Fibroblast of skin of right quadriceps (primary cell): ENCODE data around the gene SASH1.
A peak's percentile ranks its signal among the peaks of the same experiment; 100 is the strongest.

Experiments
- DNase-seq: peaks from one replicate; pipeline ENCODE4 v3.0.0-alpha.2; 2013

SASH1 gene

GRCh38 chr6:148407372-148407771, 64.7 kb downstream of the SASH1 start:
- peak; percentile 98 for DNase-seq

GRCh38 chr6:148413321-148414091, 70.9 kb downstream of the SASH1 start:
- DNase-seq = no peak

DNA sequence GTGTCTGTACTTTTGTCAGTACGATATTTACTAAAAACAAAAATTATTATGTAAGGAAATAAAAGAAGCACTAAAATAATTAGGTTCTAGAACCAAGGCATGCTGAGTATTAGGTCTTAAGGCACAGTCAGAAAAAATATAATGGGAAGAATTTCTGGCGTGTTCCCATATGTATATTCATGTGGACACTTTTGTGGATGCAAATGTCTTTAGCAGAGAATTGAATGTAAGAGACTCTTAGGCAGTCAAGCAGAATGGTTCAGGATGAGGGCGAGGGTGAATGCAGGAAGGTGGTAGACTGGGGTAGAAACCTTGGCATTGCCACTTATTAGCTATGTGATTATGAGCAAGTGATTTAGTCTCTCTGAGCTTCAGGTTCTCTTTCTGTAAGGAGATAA, 71.5 kb downstream of the SASH1 start:
- DNase-seq = no peak

- DNase-seq = peak; percentile 88
These were observed 72.2 kb downstream of the SASH1 start for GRCh38 chr6:148414836-148415235.

DNA sequence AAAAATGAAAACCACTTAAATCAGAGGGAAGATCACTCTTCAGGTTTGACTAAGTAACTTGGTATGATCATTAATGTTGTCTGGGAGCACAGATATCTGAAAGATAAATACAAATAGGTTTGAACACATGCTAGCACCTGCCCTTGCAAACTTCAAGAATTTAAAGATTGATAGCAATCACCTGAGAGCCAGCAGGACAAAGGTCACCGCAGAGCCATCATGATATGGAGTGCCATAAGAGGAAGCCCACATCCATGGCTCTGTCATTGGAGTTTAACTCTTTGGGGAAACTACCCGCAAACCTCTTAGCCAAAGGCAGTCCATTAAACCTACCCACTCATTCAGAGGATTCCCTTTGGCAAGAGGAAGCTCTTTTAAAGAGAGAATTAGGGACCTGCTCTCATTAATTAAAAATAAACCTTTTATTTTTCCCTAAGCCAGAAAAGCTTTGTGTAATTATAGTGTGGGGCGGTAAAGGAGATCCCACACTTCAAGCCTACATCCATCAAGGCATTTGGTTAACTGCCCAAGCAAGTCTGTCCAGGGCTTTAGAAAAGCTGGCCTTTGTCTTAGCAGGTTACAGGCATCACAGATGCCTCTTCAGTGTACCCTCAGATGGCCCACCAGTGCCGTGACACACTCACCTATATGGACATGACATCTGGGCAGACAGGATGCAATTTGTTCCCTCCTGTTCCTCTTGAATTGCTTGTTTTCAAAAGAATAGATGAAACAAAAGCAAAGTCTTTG, 73.0 kb downstream of the SASH1 start:
- DNase-seq = no peak

GRCh38 chr6:148416330-148416965, 73.8 kb downstream of the SASH1 start:
- no peak for DNase-seq

DNA sequence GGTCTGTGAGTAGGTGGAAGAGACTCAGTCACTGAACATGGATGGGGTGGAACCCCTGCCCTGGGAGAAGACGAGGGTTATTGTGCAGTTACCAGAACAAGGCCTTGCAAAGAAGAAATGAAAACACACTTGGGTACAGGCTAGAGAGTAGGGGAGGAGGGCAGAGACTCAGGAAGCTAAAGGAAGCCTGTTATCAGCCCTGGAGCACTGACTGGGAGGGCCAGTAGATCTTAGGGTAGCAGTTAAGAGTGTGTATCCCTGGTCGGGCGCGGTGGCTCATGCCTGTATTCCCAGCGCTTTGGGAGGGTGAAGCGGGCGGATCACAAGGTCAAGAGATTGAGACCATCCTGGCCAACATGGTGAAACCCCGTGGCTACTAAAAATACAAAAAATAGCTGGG, 74.4 kb downstream of the SASH1 start:
- no peak for DNase-seq

DNA sequence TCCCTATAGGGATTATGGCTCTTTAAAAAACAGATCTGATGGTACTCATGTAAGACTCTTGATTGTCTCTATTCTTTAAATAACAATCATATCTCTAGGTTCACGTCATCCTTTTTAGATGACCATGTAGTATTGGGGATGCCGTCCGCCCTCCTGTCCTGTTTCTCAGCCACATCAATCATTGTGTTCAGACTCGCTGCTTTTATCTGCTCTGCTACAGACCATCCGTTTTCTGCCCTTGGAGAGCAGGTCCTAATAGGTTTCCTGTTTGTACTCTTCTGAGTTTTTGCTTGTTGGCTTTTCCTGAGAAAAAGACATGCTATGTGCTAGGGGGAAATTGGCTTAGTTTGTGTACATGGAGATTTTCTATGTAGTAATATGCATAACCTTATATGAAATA, 76.8 kb downstream of the SASH1 start:
- no peak for DNase-seq

DNA sequence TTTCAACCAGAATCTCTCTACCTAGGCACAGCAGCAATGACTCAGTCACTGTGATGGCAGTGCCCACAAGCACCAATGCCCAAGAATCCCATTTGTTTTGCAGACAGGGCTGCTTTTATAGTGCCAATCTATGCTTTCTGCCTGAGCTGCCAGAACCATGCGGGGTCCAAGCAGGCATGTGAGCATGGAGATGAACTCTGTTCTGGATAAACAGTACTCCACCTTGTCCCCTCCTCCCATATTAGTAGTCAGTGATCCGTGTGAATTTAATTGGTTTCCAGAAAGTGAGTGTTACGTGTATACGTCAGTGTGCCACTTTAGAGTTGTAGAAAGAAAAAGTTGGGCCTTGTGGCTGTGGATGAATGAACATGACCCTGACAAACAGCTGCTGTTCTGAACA, 79.4 kb downstream of the SASH1 start:
- DNase-seq = no peak

GRCh38 chr6:148423133-148423532, 80.5 kb downstream of the SASH1 start:
- no peak for DNase-seq

DNA sequence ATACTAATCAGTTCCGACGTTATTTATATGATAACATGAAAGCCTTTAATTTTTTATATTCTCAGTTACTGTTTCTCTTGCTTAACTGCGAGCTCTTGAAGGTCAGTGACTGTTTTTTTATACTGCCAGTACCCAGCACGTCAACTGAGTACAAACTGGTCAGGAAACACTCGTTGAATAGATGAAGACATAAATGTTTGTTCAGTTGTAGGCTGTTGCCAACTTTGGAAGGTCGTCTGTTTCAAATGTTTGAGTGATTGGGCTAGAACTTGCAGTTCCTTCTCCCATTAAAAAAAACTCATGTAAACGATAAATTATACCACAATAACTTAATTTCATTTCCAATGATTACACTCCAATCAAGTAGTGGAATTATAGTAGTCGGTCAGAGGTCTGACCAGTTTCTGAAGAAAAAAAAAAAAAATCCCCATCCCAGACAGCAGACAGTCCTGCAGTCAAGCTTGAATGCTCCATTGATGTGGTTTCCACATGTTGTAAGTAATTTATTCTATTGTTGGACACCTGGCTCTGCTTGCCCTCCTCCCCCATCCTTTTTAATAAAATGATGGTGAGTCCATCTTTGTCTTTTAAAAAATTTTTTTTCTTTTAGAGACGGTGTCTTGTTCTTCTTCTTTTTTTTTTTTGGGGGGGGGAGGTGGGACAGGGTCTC, 81.1 kb downstream of the SASH1 start:
- DNase-seq = no peak

- no peak for DNase-seq
These were observed 82.8 kb downstream of the SASH1 start for GRCh38 chr6:148425443-148425842.

GRCh38 chr6:148426317-148426977, 83.8 kb downstream of the SASH1 start:
- DNase-seq = no peak

DNA sequence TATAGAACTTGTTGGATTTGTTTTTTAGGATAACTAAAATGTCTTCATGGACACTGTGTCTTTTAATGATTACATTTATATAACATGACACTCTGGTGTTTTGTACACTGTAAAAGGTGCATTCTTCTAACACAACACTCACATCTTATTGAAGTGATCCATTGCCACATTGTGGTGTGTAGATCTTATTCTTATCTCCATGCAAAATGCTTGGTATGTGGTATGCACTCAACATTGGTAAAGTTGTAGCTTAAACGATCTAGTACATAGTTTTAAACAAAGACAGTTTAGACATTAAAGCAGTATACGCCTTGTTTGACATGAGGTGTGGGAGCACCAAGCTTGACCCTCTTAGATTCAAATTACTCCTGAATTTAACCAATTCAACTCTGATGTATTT, 84.7 kb downstream of the SASH1 start:
- no peak for DNase-seq

DNA sequence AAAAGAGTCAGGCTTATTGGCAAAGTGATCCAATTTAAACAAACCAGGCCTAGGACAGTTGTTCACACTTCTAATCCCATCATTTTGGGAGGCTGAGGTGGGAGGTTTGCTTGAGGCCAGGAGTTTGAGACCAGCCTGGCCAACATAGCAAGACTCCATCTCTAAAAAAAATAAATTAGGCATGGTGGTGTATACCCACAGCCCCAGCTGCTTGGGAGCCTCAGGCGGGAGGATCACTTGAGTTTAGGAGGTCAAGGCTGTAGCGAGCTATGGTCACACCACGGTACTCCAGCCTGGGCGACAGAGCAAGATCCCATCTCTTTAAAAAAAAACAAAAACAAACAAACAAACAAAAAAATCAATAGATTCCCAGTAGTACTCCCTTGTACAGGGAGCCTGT, 86.8 kb downstream of the SASH1 start:
- no peak for DNase-seq

DNA sequence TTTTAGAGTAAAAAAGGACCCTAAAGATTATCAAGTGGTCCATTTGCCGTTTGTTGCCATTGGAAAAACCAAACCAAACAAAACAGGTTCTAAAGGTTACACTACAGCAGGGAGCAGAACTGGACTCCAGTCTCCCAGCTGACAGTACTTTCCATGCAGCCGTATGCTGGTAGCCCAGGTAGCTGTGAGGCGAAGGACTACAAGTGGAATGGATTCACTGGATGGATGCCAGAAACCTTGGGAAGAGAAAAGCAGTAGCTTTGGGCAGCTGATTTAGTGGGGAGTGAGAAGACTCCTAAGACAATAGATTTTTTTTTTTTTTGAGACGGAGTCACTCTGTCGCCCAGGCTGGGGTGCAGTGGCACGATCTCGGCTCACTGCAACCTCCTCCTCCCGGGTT, 88.3 kb downstream of the SASH1 start:
- no peak for DNase-seq

GRCh38 chr6:148431413-148431812, 88.8 kb downstream of the SASH1 start:
- no peak for DNase-seq

DNA sequence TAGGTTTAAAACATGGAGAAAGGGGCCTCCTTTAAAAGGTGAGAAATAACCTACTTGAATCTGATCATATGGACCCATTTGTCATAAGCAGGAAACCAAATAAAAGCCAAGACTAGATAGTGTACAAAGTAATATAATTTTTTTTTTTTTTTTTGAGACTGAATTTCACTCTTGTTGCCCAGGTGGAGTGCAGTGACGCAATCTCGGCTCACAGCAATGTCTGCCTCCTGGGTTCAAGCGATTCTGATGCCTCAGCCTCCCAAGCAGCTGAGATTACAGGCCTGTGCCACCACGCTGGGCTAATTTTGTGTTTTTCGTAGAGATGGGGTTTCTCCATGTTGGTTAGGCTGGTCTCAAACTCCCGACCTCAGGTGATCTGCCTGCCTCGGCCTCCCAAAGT, 89.2 kb downstream of the SASH1 start:
- DNase-seq = no peak

DNA sequence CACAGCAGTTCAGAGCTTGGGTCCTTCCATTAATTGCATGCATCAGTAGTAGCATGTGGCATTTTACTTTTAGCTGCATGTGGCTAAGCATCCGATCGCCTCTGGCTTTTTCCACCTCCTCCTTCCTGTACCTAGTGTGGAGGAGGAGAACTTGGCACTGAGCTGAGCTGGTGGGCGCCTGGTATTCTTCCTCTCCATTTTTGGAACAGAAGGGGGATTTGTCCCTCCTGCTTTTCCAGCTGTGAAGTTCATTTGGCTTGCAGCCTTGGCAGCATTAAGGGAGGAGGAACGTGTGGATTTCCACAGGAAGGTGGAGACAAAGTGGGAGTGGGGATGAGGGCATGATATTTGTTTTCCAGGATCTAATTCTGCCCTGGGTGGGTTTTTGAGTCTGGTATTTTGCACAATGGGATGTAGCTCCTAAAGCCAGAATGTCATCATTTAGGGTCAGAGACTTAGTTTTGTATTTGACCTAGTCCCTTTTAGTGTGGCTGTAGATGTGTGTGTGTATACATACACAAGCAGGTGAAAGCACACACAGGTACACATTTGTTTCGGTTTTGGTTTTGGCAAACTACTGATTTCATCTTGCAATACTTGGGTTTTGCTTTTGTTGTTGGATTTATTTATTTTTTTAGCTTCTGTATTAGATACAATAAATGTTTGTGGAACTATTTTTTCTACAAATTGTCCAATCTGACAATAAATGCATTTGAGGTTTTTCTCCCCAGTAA, 90.0 kb downstream of the SASH1 start:
- DNase-seq = no peak

DNA sequence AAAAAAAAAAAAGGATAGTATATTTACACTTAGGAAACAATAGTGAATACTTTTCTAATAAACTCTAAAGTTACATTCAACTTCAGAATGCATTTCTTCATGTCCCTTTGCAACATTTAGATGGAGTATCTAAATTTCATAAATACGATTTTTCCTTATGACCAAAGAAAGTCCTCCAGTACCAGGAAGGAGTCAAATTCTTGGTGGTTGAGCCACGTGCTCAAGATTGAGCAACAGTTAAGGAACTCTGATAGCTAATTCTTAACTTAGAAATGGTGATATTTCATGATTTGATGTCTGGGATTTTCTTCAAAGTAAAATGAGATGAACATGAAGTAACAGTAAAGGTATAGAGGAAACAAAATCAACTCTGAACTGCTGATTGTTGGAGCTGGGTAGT, 92.7 kb downstream of the SASH1 start:
- DNase-seq = peak; percentile 52

DNA sequence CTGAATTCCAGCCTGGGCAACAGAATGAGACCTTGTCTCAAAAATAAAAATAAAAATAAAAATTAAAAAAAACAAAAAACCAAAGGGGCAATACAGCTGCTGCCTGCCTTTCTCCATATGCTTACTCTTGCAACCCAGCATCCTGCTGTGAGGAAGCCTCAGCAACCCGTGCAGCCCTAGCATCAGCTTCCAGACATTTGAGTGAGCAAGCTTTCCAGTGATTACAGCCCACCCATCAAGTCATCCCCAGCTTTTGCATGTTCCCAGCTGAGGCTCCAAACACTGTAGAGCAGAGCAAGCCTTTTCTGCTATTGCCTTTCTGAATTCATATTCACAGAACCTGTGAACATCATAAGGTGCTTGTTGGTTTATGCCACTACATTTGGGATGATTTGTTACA, 93.8 kb downstream of the SASH1 start:
- no peak for DNase-seq

DNA sequence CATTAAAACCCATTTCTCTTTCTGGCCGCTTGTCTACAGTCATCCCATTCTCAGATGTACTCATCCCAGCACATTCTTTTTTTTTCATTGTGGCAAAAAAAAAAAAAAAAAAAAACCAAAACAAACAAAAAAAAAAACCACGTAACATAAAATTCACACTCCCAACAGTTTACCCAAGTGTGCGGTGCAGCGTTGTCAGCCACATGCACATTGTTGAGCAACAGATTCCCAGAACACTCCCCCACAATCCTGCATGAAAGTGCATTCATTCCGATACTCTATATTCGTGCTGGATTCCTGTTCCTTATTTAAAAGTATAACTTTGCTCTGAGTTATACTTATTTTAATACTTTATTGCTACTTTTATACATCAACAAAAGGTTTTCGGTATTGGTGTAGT, 96.0 kb downstream of the SASH1 start:
- DNase-seq = peak; percentile 69
